ENCODE data around the gene BRSK1.

BRSK1 gene

GRCh38 chr19:55319785-55320184, 36.0 kb downstream of the BRSK1 start:
- Histone ChIP-seq H4K20me1 (ENCODE audit: control insufficient read depth, insufficient read depth, low read depth, low read length) (no peaks in the 10 kb centered on the region), H3K27me3 (ENCODE audit: control insufficient read depth, low read length) (peaks cover 16% of the 10 kb centered on the region; the same call in 1 of the 2 replicates), H3K9me2 (replicated peaks; ENCODE audit: control insufficient read depth, low read length) (no peaks in the 10 kb centered on the region), H3K4me1 (ENCODE audit: control insufficient read depth, low read length) (no peaks in the 10 kb centered on the region), H3K27ac (ENCODE audit: low read depth, low read length) (no peak overlapping the region), H3K36me3 (ENCODE audit: control insufficient read depth, low read length) (no peaks in the 10 kb centered on the region), H3K4me2 (ENCODE audit: low read length) (no peak overlapping the region), H3K79me2 (ENCODE audit: control insufficient read depth, low read length) (no peaks in the 10 kb centered on the region), H3F3A (ENCODE audit: control insufficient read depth, insufficient read depth) (no peaks in the 10 kb centered on the region), H3K4me3 (ENCODE audit: low read length) (no peak overlapping the region), H3K9me3 (ENCODE audit: control insufficient read depth, insufficient read depth, low read length) (no peaks in the 10 kb centered on the region)
- TF ChIP-seq CTCF (IDR thresholded peaks at IDR 0.05; ENCODE audit: low read depth, low read length, poor library complexity, severe bottlenecking) (no peak), EZH2phosphoT487 (IDR thresholded peaks at IDR 0.05; ENCODE audit: borderline replicate concordance, low read length) (no peak)

GRCh38 chr19:55320844-55321419, 37.1 kb downstream of the BRSK1 start:
- H3K4me3 ChIP-seq (ENCODE audit: low read length), result no peak overlapping the region
- H3K9me2 ChIP-seq (replicated peaks; ENCODE audit: control insufficient read depth, low read length), result no peaks in the 10 kb centered on the region
- no peaks in the 10 kb centered on the region for H3K4me1 ChIP-seq (ENCODE audit: control insufficient read depth, low read length)
- H3K27ac ChIP-seq (ENCODE audit: low read depth, low read length), result no peak overlapping the region
- no peaks in the 10 kb centered on the region for H3K36me3 ChIP-seq (ENCODE audit: control insufficient read depth, low read length)
- H3K9me3 ChIP-seq (ENCODE audit: control insufficient read depth, insufficient read depth, low read length), result no peaks in the 10 kb centered on the region
- no peaks in the 10 kb centered on the region for H3F3A ChIP-seq (ENCODE audit: control insufficient read depth, insufficient read depth)
- H3K27me3 ChIP-seq (ENCODE audit: control insufficient read depth, low read length), result peaks cover 16% of the 10 kb centered on the region; the same call in 1 of the 2 replicates
- no peak overlapping the region for H3K4me2 ChIP-seq (ENCODE audit: low read length)
- no peaks in the 10 kb centered on the region for H4K20me1 ChIP-seq (ENCODE audit: control insufficient read depth, insufficient read depth, low read depth, low read length)
- no peaks in the 10 kb centered on the region for H3K79me2 ChIP-seq (ENCODE audit: control insufficient read depth, low read length)
- TF ChIP-seq EZH2phosphoT487 (IDR thresholded peaks at IDR 0.05; ENCODE audit: borderline replicate concordance, low read length) (no peak), CTCF (IDR thresholded peaks at IDR 0.05; ENCODE audit: low read depth, low read length, poor library complexity, severe bottlenecking) (no peak)

DNA sequence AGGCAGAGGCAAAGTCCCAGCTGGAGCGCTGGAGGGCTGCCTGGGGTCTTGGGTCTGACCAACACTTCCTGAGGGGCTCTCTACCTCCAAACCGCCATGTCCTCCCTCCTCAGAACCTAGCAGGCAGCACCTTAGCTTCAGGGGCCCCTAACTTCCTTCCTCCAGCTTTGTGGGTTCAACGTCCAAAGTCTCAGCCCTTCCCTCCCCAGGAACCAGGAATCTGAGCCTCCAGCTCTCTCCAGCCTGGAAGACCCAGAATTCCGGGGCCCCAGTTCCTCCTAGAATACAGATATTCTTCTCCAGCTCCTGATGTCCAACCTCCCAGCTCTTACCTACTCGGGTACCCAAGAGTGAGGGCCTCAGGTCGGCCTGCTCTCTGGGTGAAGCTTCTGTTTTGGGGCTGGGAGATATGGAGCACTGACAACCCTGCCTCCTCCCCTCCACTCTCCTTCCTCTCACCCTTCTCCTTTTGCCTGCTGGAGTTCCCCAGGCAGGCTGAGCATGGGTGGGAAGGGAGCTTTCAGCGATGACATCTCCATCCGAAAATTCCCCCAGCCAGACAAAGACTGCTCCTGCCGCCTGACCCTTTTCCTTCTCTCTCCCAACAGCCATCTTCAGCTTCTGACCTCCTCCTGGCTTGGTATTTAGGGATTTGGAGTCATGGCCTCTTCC, 37.8 kb downstream of the BRSK1 start:
- H3K9me3 ChIP-seq (ENCODE audit: control insufficient read depth, insufficient read depth, low read length), result no peaks in the 10 kb centered on the region
- H3K4me1 ChIP-seq (ENCODE audit: control insufficient read depth, low read length), result no peaks in the 10 kb centered on the region
- H3K27me3 ChIP-seq (ENCODE audit: control insufficient read depth, low read length), result peaks cover 16% of the 10 kb centered on the region; the same call in 1 of the 2 replicates
- no peak overlapping the region for H3K4me2 ChIP-seq (ENCODE audit: low read length)
- H4K20me1 ChIP-seq (ENCODE audit: control insufficient read depth, insufficient read depth, low read depth, low read length), result no peaks in the 10 kb centered on the region
- no peaks in the 10 kb centered on the region for H3F3A ChIP-seq (ENCODE audit: control insufficient read depth, insufficient read depth)
- H3K36me3 ChIP-seq (ENCODE audit: control insufficient read depth, low read length), result no peaks in the 10 kb centered on the region
- no peak overlapping the region for H3K27ac ChIP-seq (ENCODE audit: low read depth, low read length)
- no peaks in the 10 kb centered on the region for H3K79me2 ChIP-seq (ENCODE audit: control insufficient read depth, low read length)
- H3K4me3 ChIP-seq (ENCODE audit: low read length), result no peak overlapping the region
- no peaks in the 10 kb centered on the region for H3K9me2 ChIP-seq (replicated peaks; ENCODE audit: control insufficient read depth, low read length)
- TF ChIP-seq EZH2phosphoT487 (IDR thresholded peaks at IDR 0.05; ENCODE audit: borderline replicate concordance, low read length), result no peak
- no peak for TF ChIP-seq CTCF (IDR thresholded peaks at IDR 0.05; ENCODE audit: low read depth, low read length, poor library complexity, severe bottlenecking)

All from DOHH2 (cell line).